A375 (cell line): ENCODE data around the gene RRP9. TPM values are rescaled to one million over a fixed set of nuclear protein-coding genes. Genes with fewer than 3 reads are reported as not detected.

Source experiments
- small RNA-seq: library from RNA; depleted of rRNA; stranded (forward); fragments of <200 nt; gene quantifications from one replicate; pipeline ENCODE3, GENCODE V24; 2014
- total RNA-seq: library from RNA; depleted of rRNA; stranded (reverse); fragments of >200 nt; shearing (Covaris generic); gene quantifications from 2 replicates; pipeline ENCODE4 v1.2.3, GENCODE V29; 2014; rRNA removed

RRP9 gene
- total RNA-seq = 67.1 and 72.3 TPM in 2 replicates

GRCh38 chr3:51941798-51942602, at the start of gene RRP9, which contains the start of gene PARP3:
RRP9 (minus strand) TSS chr3:51941904; CDS start chr3:51941867, 37 bp downstream.
PARP3 (plus strand) TSS chr3:51942363; CDS start chr3:51943356, 993 bp downstream.

GRCh38 chr3:51982838-51983577, 41.3 kb upstream of the RRP9 start, which contains the start of gene ACY1:
ACY1 (plus strand) TSS chr3:51983535; CDS start chr3:51984065, 530 bp downstream.

GRCh38 chr3:51974963-51975851, 33.5 kb upstream of the RRP9 start, which contains the start of gene ABHD14A:
ABHD14A (plus strand) TSS chr3:51975064; CDS start chr3:51975136, 72 bp downstream.

GRCh38 chr3:51967384-51968169, 25.9 kb upstream of the RRP9 start, which contains the start of gene PCBP4:
PCBP4 (minus strand) TSS chr3:51967454; CDS start chr3:51961240, 6,214 bp downstream.

GRCh38 chr3:51955175-51955892, 13.6 kb upstream of the RRP9 start, which contains the start of gene GPR62:
GPR62 (plus strand) TSS chr3:51955381; CDS start chr3:51955653, 272 bp downstream.

Small RNAs within 50 kb of the gene (small RNA-seq; reads per million reads assigned to genes)
- not detected for gene AC115284.1

Other genes with a start within 250 kb of the RRP9 start
- 0.04 and 1.0 TPM in 2 replicates for gene GRM2, start 234.8 kb downstream of the RRP9 start, total RNA-seq
- gene IQCF6, start 162.7 kb downstream of the RRP9 start, total RNA-seq = not detected in 2 replicates
- not detected in 2 replicates for gene IQCF2, start 80.3 kb downstream of the RRP9 start, total RNA-seq
- gene IQCF5, start 66.3 kb downstream of the RRP9 start, total RNA-seq = not detected in 2 replicates
- not detected in 2 replicates for gene IQCF1, start 38.6 kb downstream of the RRP9 start, total RNA-seq
- gene PARP3, start 459 bp upstream of the RRP9 start, total RNA-seq = 29.2 and 39.1 TPM in 2 replicates
- gene GPR62, start 13.5 kb upstream of the RRP9 start, total RNA-seq = 0.40 TPM in 1 of 2 replicates, not detected in the other
- gene PCBP4, start 25.6 kb upstream of the RRP9 start, total RNA-seq = 147 and 161 TPM in 2 replicates
- gene ABHD14B, start 32.1 kb upstream of the RRP9 start, total RNA-seq = 62.9 and 81.4 TPM in 2 replicates
- gene ABHD14A, start 33.2 kb upstream of the RRP9 start, total RNA-seq = 13.7 and 14.8 TPM in 2 replicates
- gene ACY1, start 41.6 kb upstream of the RRP9 start, total RNA-seq = 160 and 207 TPM in 2 replicates
- 1,860 and 1,974 TPM in 2 replicates for gene RPL29, start 54.0 kb upstream of the RRP9 start, total RNA-seq
- gene DUSP7, start 114.7 kb upstream of the RRP9 start, total RNA-seq = 28.4 and 29.2 TPM in 2 replicates
- 21.6 and 23.9 TPM in 2 replicates for gene POC1A, start 212.5 kb upstream of the RRP9 start, total RNA-seq